Astrocyte of the spinal cord (primary cell): Measurements from ENCODE around the gene HOXD12.

Source experiments
- DNase-seq: peaks from one replicate; pipeline ENCODE4 v3.0.0; 2011; ENCODE audit warnings: low read depth, low spot score
- H3K4me3 ChIP-seq: 2 replicates; pipeline ENCODE4 v1.5.1; 2011; ENCODE audit warnings: low read depth, mild to moderate bottlenecking, low read length, moderate library complexity
- in situ Hi-C: cut with HindIII; loops from 2 replicates; pipeline ENCODE4 v1.10.0; 2017; ENCODE audit warnings: low sequenced_read_pairs
- TF ChIP-seq, protein P1 (sequence below): IDR thresholded peaks from 2 replicates; pipeline ENCODE4 v1.5.1; 2012; ENCODE audit warnings: low read depth, mild to moderate bottlenecking, low read length, inconsistent platforms

The HOXD12 gene

GRCh38 chr2:176081837-176082524 is 17.6 kb upstream of the HOXD12 start:
- TF ChIP-seq, protein P1, sequence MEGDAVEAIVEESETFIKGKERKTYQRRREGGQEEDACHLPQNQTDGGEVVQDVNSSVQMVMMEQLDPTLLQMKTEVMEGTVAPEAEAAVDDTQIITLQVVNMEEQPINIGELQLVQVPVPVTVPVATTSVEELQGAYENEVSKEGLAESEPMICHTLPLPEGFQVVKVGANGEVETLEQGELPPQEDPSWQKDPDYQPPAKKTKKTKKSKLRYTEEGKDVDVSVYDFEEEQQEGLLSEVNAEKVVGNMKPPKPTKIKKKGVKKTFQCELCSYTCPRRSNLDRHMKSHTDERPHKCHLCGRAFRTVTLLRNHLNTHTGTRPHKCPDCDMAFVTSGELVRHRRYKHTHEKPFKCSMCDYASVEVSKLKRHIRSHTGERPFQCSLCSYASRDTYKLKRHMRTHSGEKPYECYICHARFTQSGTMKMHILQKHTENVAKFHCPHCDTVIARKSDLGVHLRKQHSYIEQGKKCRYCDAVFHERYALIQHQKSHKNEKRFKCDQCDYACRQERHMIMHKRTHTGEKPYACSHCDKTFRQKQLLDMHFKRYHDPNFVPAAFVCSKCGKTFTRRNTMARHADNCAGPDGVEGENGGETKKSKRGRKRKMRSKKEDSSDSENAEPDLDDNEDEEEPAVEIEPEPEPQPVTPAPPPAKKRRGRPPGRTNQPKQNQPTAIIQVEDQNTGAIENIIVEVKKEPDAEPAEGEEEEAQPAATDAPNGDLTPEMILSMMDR, result no peak
- H3K4me3 ChIP-seq, result no peak overlapping the region
- no peak for DNase-seq
- in situ Hi-C loops, result no loop called here

DNA sequence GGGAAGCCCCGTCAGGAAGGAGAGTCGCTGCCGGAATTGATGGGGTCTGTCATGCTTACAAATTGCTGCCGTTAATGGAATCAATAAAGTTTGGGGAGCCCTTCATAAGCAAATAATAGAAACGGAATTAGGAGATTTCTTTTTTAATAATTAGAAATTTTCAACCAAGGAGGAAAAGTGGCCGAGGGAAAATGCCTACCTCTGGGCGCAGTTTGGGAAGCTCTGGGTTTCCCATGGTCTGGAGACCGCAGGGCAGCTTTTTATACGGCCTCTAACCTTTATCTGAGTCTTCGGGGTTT is 17.1 kb upstream of the HOXD12 start:
- no peak for DNase-seq
- TF ChIP-seq, protein P1, result no peak
- H3K4me3 ChIP-seq, result no peak overlapping the region
- in situ Hi-C loops, result no loop called here

DNA sequence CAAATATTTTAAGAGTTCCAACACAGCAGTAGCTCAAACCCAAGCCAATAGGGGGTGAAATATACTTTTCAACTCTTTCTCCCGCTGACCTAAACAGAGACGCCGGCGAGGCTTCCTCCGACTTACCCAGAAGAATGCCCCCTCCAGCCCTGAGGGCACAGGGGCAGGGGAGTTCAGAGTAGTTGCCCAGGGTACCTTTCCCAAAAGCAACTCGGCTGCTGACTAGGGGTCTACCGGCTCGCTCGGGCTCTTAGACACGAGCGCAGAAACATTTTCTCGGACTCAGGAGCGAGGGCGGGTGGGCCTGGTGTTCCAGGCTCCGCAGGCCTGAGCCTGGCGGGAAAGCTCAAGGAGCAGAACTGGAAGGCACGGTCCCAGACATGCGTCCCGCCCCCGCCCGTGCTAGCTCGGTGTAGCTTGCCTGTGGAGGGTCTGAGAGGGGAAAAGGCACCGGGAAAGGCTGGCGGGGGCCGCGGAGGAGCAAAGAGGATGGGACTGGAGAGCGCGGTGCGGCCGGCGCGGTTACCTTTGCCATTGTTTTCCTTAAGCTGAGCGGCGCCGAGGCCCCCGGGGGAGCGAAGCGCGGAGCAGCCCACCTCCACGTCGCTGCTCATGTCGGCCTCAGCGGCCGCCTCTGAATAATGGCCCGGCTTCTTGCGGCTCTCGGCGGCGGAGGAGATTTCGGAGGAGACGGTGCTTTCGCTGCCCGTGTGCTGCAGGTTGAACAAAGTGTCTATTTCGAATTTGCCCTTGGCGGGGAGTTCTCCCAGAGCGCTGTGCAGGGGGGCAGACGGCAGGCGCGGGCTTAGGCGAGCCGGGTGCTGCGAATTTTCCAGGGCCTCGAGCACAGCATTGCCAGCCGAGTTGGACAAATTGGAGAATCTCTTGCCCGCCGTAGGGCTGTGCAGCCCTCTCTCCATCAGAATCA is 16.5 kb upstream of the HOXD12 start:
- no peak overlapping the region for H3K4me3 ChIP-seq
- no peak for DNase-seq
- TF ChIP-seq, protein P1, result no peak
- in situ Hi-C loops, result no loop called here

GRCh38 chr2:176083796-176084261 is 15.8 kb upstream of the HOXD12 start, which contains the start of gene EVX2:
TSS of gene EVX2 (minus strand) at chr2:176083962. CDS start at chr2:176083776, 186 bp downstream.
- TF ChIP-seq, protein P1, result no peak
- in situ Hi-C loops, result no loop called here
- no peak for DNase-seq
- no peak within 1 kb of the TSS for H3K4me3 ChIP-seq

DNA sequence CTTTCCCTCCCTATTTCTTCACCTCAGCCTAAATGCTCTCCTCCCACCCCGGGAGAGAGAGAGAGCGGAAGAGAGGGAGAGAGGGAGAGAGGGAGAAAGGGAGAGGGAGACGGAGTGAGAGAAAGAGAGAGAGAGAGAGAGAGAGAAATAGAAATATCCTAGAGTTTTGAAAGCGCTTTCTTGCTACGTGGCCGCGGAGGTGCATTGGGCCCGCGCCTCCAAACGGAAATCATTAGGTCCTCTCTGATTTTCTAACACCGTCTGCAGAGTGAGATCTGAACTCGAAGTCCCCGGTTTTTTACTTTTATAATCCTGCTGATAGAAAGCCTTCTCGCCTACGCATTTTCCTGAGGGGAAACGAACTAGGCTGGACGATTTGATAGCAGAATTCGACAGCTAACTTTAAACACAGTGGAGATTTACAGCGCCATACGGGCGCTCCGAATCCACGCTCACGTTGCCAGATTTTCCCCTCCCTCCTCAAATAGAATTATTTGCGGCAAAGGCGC is 14.9 kb upstream of the HOXD12 start:
- TF ChIP-seq, protein P1, result no peak
- no peak overlapping the region for H3K4me3 ChIP-seq
- in situ Hi-C loops, result no loop called here
- no peak for DNase-seq

DNA sequence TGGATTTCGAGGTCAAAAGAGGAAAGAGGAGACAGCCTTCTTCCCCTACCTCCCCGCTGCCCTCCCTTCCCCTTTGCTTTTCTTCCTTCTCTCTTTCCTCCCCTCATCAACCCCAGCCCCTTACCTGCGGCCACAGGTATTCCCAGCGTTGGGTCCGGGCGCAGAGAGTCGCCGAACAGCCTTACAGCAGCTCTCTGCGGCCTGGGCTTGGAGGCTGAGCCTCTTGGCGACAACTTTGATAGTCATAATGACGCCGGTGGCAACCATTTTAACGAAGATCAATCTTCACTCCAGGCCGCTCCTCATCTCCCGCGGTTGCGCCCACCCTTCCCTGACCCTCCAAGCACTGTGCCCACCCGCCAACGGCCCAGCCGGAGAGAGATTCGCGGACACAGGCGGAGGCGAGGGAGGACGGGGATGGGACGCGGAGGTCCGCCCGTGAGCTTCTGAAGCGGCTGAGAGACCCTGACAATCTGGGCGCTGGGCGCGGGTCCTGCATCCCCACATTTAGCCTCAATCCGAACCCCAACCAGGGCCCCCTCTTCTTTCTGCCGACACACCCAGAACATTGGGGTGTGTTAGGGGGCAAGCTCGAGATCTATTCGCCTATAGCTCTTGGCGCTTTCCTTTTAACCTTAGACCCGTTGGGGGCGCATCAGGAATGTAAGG is 14.3 kb upstream of the HOXD12 start:
- H3K4me3 ChIP-seq, result no peak overlapping the region
- in situ Hi-C loops, result no loop called here
- no peak for DNase-seq
- TF ChIP-seq, protein P1, result no peak
